C4-2B (cell line): ENCODE data around the gene TMEM204.

Experiments used
- ZFX ChIP-seq: fragments of 450-650 bp; IDR thresholded peaks from 2 replicates; pipeline ENCODE4 v1.6.1; 2017
- TF ChIP-seq, protein P1 (sequence below): fragments of 450-650 bp; conservative IDR thresholded peaks from 2 replicates; pipeline ENCODE4 v1.5.1; 2017; ENCODE audit warnings: mild to moderate bottlenecking

- TF ChIP-seq, protein P1, sequence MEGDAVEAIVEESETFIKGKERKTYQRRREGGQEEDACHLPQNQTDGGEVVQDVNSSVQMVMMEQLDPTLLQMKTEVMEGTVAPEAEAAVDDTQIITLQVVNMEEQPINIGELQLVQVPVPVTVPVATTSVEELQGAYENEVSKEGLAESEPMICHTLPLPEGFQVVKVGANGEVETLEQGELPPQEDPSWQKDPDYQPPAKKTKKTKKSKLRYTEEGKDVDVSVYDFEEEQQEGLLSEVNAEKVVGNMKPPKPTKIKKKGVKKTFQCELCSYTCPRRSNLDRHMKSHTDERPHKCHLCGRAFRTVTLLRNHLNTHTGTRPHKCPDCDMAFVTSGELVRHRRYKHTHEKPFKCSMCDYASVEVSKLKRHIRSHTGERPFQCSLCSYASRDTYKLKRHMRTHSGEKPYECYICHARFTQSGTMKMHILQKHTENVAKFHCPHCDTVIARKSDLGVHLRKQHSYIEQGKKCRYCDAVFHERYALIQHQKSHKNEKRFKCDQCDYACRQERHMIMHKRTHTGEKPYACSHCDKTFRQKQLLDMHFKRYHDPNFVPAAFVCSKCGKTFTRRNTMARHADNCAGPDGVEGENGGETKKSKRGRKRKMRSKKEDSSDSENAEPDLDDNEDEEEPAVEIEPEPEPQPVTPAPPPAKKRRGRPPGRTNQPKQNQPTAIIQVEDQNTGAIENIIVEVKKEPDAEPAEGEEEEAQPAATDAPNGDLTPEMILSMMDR = no peak
- no peak for TF ChIP-seq ZFX
These were observed 28.4 kb downstream of the TMEM204 start for GRCh38 chr16:1561836-1562235.
